HAP-1 (cell line): ENCODE results near the gene CAMTA1.
A peak's percentile ranks its signal among the peaks of the same experiment; 100 is the strongest.
"Not testable (repeated sequence)": the region's sequence is repeated elsewhere in the genome, so short reads cannot be mapped to it uniquely, and the experiment has no call there.

Source experiments
- DNase-seq, 2 experiments: peaks; one replicate each; pipeline ENCODE4 v3.0.0-alpha.2; 2016 to 2020; ENCODE audit warnings: low spot score in 2 of 2
- H3K27me3 ChIP-seq: fragments of 250-450 bp; sonication (Bioruptor Pico); 2 replicates; pipeline ENCODE4 v1.5.1; 2020; ENCODE audit warnings: low read depth, mild to moderate bottlenecking, moderate library complexity
- H3K36me3 ChIP-seq: fragments of 250-450 bp; sonication (Bioruptor Pico); replicated peaks from 2 replicates; pipeline ENCODE4 v1.5.1; 2020; ENCODE audit warnings: mild to moderate bottlenecking
- H3K4me1 ChIP-seq: fragments of 250-450 bp; sonication (Bioruptor Pico); 2 replicates; pipeline ENCODE4 v1.5.1; 2020; ENCODE audit warnings: mild to moderate bottlenecking
- H3K4me3 ChIP-seq: fragments of 250-450 bp; sonication (Bioruptor Pico); 2 replicates; pipeline ENCODE4 v1.5.1; 2020; ENCODE audit warnings: mild to moderate bottlenecking, moderate library complexity
- H3K9me3 ChIP-seq: fragments of 250-450 bp; sonication (Bioruptor Pico); 2 replicates; pipeline ENCODE4 v1.5.1; 2020; ENCODE audit warnings: mild to moderate bottlenecking, moderate library complexity
- in situ Hi-C: fragments of 300-500 bp; cut with MboI; formaldehyde crosslinking; loops from 3 replicates; pipeline ENCODE4 v1.14.3; 2020; ENCODE audit warnings: low sequenced_read_pairs, inconsistent platforms, mixed read lengths

CAMTA1 gene

DNA sequence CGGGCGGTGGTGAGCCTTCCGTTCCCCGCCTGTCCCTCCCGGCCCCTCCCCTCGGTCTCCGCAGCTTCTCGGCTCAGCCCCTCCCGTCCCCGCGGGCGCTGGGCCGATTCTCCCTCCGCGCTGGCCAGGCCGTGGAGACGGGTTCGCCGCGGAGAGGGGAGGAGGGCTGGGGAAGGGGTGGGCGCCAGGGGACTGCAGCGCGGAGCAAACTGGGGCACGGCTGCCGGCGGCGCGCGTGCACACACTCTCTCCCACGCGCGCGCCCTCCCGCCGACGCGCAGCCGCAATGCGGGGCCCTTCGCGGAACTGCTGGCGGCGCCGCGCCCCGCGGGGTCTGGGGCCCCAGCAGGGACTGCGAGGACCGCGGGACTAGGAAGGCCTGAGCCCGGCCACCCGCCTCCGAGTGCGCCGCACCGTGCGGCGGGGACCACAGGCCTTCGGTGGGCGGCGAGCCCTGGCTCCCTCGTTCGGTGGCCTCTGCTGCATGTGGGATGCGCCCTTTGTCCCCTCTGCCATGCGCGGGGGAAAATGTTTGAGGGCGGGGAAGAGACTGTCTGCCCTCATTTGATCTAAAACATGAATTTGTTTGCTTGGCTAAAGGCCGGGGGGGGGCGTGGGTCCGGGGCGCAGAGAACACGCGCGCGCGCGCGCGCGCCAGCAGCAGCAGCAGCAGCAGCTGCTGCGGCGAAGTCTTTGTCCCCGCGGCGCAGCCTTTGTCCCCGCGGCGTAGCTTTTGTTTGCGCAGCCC lies 895.1 kb downstream of the CAMTA1 start:
- no peaks in the 10 kb centered on the region; the same call in 1 of the 2 replicates for H3K4me1 ChIP-seq
- 0 out of 2 replicates have a peak, but pooled peaks cover 6% of the 10 kb centered on the region for H3K27me3 ChIP-seq
- peak overlapping the region; percentile 34 for H3K4me3 ChIP-seq
- no peaks in the 10 kb centered on the region for H3K36me3 ChIP-seq
- DNase-seq = peak; percentile 13 to 70
- in situ Hi-C loops = no loop called here
- H3K9me3 ChIP-seq = no peaks in the 10 kb centered on the region

DNA sequence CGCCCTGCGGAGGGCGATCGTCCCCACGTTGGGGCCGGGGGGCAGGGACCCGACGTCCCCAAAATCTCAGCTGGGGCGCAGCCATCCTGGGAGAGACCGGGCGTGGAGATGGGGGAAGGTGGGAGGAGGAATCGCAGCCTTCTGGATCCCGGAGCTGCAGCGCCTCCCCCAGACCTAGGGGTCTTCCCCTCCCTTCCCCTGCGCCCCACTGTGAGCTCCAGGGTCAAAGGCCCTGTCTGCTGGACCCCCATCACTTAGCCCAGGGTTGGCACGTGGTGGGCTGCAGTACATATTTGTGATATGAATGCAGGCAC lies 895.7 kb downstream of the CAMTA1 start:
- in situ Hi-C loops = no loop called here
- no peak for DNase-seq
- no peaks in the 10 kb centered on the region; the same call in 1 of the 2 replicates for H3K4me1 ChIP-seq
- peaks cover 6% of the 10 kb centered on the region; the same call in 1 of the 2 replicates for H3K27me3 ChIP-seq
- H3K4me3 ChIP-seq = peak overlapping the region; percentile 34
- H3K36me3 ChIP-seq = no peaks in the 10 kb centered on the region
- H3K9me3 ChIP-seq = no peaks in the 10 kb centered on the region

DNA sequence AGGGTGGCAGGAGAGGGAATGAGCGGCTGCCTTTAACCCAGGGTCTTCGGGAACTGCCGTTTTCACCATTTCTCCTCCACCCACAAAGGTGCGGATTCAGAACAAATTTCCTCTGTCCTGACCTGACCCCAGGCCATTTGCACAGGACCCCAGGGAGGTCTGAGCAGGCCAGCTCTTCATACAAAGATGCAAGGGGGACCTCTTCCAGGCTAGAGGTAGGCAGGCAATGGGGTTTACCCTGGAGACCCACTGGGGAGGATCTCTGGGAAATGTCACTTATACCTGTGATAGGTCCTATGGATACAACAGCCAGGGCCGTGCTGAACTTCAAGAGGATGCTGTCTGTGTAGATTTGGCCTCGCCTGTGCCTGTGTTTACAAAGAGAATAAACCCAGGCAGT lies 896.1 kb downstream of the CAMTA1 start:
- in situ Hi-C loops = no loop called here
- Histone ChIP-seq H3K36me3 (no peaks in the 10 kb centered on the region), H3K9me3 (no peaks in the 10 kb centered on the region), H3K4me3 (no peak overlapping the region), H3K27me3 (peaks cover 9% of the 10 kb centered on the region; the same call in 1 of the 2 replicates), H3K4me1 (no peaks in the 10 kb centered on the region; the same call in 1 of the 2 replicates)
- DNase-seq = no peak

DNA sequence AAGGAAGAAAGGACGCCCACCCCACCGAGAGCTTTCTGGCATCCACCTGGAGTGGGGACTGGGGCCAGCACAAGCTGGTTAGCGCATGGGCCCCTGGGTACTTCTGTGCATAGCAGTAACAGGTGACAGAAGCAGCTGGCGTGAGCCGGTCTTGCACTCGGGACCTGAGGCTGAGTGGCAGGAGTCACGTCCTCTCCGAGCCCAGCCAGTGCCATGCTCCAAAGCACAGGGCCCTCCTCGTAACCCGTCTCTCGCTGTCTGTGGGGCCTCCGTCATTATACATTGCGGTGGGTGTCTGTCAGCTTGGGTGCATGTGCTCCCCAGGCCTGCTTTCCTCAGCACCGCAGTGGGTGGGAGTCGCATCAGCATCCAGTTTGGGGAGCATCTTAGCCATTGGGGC lies 898.3 kb downstream of the CAMTA1 start:
- H3K36me3 ChIP-seq = no peaks in the 10 kb centered on the region
- H3K9me3 ChIP-seq = no peaks in the 10 kb centered on the region
- in situ Hi-C loops = no loop called here
- no peaks in the 10 kb centered on the region; the same call in 1 of the 2 replicates for H3K4me1 ChIP-seq
- no peak overlapping the region for H3K4me3 ChIP-seq
- H3K27me3 ChIP-seq = peaks cover 9% of the 10 kb centered on the region; the same call in 1 of the 2 replicates
- DNase-seq = no peak

DNA sequence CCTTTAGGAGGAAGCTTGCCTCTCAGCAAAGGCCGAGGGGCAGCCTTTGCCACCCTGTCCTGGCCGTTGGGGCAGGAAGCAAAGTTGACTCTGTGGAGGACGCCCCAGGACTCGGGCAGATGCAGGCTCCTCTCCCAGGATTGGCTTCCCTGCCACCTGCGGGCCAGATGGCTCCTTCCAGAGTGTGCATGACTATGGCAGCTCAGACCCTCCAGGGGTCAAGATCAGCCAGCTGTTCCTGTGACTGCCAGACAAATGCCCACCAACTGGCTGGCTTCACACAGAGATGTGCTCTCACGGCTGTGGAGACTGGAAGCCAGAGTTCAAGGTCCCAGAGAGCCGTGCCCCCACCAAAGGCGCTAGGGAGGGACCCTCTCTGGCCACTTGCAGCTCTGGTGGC lies 898.9 kb downstream of the CAMTA1 start:
- H3K27me3 ChIP-seq = peaks cover 9% of the 10 kb centered on the region; the same call in 1 of the 2 replicates
- H3K4me1 ChIP-seq = no peaks in the 10 kb centered on the region; the same call in 1 of the 2 replicates
- H3K4me3 ChIP-seq = no peak overlapping the region
- H3K9me3 ChIP-seq = no peaks in the 10 kb centered on the region
- H3K36me3 ChIP-seq = no peaks in the 10 kb centered on the region
- DNase-seq = no peak
- in situ Hi-C loops = no loop called here

DNA sequence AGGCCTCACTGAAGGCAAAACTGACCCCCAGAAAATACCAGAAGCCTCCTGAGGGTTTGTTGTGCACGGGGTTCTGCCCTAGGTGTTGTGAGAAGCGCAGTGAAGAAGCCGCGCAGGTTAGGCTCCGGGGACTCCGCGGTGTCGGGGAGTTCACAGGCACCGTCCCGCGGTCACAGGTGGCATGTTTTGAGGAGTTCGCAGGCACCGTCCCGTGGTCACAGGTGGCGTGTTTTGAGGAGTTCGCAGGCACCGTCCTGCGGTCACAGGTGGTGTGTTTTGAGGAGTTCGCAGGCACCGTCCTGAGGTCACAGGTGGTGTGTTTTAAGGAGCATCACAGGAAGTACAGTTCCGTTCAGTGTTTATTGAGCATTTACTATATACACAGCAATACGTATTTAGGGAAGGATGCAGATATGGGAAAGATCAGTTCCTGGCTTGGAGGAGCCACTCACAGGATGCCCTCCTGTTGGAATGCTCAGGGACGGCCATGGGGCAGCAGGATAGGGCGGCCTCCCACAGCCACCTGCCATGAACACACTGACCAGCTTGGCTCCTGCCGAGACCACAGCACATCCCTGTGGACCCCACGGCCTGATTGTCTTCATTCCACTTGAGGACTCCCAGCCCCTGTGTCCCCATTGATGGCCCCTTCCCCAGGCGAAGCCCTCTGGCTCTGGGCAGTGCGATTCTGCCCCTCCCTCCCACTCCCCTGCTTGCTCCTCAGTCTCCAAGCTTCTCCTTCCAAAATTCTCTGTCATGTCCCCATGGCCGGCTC lies 899.8 kb downstream of the CAMTA1 start:
- H3K27me3 ChIP-seq = peaks cover 9% of the 10 kb centered on the region; the same call in 1 of the 2 replicates
- no peaks in the 10 kb centered on the region for H3K36me3 ChIP-seq
- no peak overlapping the region for H3K4me3 ChIP-seq
- no peak for DNase-seq
- no peaks in the 10 kb centered on the region for H3K9me3 ChIP-seq
- in situ Hi-C loops = no loop called here
- no peaks in the 10 kb centered on the region; the same call in 1 of the 2 replicates for H3K4me1 ChIP-seq

DNA sequence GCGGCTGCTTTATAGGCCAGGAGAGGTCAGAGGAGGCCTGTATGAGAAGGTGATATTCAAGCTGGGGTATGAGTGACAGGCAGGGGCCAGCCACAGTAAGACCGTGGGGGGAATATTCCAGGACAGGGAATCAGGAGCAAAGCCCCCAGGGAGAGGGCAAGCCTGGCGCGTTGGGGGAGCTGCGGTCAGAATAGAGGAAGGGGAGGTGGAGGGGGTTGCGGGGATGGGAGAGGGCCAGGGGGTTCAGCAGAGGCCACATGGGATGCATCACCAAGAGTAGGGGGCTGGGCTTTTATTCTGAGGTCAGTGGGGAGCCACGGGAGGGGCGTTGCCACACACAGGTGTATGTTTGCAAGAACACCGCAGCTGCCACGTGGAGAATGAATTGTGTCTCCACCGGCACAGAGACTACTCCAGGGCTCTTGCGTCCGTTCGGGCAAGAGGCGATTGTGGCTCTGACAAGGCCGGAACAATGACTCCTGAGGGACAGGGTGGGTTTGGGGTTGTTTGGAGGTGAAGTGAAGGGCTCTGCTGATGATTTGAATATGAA lies 901.1 kb downstream of the CAMTA1 start:
- H3K36me3 ChIP-seq = no peaks in the 10 kb centered on the region
- no peak overlapping the region for H3K4me3 ChIP-seq
- H3K27me3 ChIP-seq = peaks cover 9% of the 10 kb centered on the region; the same call in 1 of the 2 replicates
- no peaks in the 10 kb centered on the region for H3K4me1 ChIP-seq
- no peaks in the 10 kb centered on the region for H3K9me3 ChIP-seq
- DNase-seq = no peak
- in situ Hi-C loops = no loop called here

DNA sequence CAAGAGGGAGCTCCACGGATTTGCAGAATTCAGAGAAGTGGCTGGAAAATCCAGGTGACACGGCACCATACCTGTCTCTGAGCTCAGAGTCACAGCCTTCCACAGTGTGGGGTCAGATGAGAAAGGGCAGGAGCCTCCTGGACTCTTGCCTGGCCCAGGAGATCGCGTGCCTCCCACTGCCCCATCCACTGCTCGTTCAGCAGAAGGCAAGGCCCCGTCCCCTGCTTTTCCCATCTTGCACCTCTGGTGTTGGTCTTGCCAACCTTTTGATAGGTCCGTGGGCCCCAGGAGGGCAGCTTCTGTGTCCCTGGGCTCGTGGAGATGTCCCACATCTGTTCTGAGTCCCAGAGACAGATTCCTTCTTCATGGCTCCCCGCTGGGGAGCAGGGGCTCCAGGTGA lies 902.2 kb downstream of the CAMTA1 start:
- H3K9me3 ChIP-seq = no peaks in the 10 kb centered on the region
- H3K36me3 ChIP-seq = no peaks in the 10 kb centered on the region
- in situ Hi-C loops = no loop called here
- DNase-seq = no peak
- peaks cover 9% of the 10 kb centered on the region; the same call in 1 of the 2 replicates for H3K27me3 ChIP-seq
- no peaks in the 10 kb centered on the region for H3K4me1 ChIP-seq
- no peak overlapping the region for H3K4me3 ChIP-seq

DNA sequence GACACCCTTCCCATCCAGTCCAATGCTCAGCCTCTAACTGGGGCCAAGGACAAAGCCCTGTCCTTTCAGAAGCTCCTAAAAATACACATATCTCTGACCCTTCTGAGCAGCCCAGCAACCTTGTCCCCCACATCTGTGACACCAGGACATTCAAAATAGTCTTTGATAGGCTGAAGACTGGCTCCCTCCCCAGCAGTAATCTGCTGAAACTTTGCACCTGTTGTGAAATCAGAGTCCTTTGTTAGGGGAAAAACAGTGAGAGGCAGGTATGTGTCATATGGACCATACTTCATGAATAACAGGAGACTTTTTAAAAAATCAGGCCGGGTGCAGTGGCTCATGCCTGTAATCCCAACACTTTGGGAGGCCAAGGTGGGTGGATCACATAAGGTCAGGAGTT lies 903.4 kb downstream of the CAMTA1 start:
- in situ Hi-C loops = no loop called here
- Histone ChIP-seq H3K4me1 (no peaks in the 10 kb centered on the region), H3K9me3 (peaks cover 3% of the 10 kb centered on the region; the same call in 1 of the 2 replicates), H3K36me3 (no peaks in the 10 kb centered on the region), H3K4me3 (no peak overlapping the region), H3K27me3 (peaks cover 9% of the 10 kb centered on the region; the same call in 1 of the 2 replicates)
- no peak for DNase-seq

DNA sequence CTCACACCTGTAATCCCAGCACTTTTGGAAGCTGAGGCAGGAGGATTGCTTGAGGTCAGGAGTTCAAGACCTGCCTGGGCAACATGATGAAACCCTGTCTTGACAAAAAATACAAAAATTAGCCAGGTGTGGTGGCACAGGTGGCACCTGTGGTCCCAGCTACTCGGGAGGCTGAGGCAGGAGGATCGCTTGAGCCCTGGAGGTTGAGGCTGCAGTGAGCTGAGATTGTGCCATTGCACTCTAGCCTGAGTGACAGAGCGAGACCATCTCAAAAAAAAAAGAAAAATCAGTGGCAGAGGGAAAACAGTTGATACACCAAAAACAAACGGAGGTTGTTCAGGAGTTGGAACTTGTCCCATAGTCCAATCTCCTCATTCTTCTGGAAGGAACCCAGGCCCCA lies 904.1 kb downstream of the CAMTA1 start:
- in situ Hi-C loops, H3K36me3 ChIP-seq, DNase-seq, H3K4me1 ChIP-seq, H3K9me3 ChIP-seq, H3K4me3 ChIP-seq, H3K27me3 ChIP-seq: not testable (repeated sequence)

DNA sequence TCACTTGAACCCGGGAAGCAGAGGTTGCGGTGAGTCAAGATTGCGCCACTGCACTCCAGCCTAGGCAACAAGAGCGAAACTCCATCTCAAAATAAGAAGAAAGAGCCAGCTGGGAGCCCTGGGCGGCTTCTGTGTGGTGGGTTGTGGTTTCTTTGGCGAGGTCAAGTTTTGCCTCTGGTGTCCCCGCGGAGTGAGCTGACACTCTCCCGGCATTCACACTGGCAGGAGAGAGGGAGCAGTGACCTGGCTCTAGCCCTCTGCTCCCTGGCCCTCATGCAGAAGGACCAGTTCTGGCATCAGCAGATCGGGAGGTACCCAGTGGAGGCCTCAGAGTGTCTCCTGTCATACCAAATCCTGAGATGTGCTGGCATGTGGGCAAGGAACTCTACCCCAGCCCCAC lies 904.8 kb downstream of the CAMTA1 start:
- Histone ChIP-seq H3K4me1 (no peaks in the 10 kb centered on the region), H3K4me3 (no peak overlapping the region), H3K9me3 (peaks cover 3% of the 10 kb centered on the region; the same call in 1 of the 2 replicates), H3K27me3 (peaks cover 7% of the 10 kb centered on the region; the same call in 1 of the 2 replicates), H3K36me3 (no peaks in the 10 kb centered on the region)
- in situ Hi-C loops = no loop called here
- no peak for DNase-seq

DNA sequence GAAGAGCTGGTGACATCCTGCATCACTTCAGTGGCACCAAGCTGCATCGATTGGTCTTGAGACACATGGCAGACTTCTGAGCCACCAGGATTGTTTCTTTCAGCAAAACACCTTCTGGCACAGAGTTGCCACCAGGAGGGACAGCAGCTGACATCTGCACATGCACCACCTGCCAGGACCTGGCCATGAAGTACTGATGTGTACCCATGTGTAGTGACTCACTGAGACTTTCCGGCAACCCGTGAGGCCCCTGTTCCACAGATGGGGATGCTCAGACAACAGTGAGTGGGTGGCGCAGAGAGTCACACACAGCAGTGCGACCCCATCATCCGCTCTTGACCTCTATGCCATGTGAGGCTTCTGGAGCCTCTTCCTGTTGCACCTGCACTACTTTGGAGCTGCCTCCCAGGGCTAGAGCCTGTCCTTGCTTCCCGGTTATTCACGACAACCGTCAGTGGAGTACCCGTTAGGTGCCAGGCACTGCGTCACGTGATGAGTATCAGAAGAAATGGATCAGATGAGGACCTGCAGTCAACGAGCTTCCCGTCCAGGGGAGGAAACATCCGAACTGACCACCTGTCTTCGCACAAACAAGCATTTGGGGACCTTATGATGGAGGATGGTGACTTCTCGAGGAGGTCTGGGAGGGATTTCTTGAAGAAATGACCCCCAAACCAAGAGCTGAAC lies 905.4 kb downstream of the CAMTA1 start:
- Histone ChIP-seq H3K36me3 (no peaks in the 10 kb centered on the region), H3K27me3 (peaks cover 5% of the 10 kb centered on the region; the same call in 1 of the 2 replicates), H3K4me1 (no peaks in the 10 kb centered on the region), H3K4me3 (no peak overlapping the region), H3K9me3 (peaks cover 3% of the 10 kb centered on the region; the same call in 1 of the 2 replicates)
- in situ Hi-C loops = no loop called here
- DNase-seq = no peak

DNA sequence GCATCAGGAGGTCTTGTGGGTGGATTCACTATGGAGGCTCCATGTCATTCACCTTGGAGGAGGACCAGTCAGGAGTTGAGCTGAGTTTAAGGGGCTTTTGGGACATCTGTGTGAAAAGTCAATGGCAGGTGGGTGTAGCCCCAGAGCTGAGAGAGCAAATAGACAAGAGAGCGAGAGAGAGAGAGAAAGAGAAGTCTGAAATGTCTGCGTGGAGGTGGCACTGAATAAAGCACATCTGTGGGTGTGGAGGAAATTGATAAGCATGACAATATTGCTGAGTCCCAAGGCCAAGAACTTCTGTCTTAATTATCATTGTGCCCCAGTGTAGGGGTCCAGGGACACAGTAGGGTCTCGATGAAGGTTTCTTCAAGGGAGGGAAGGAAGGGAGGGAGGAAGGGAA lies 906.3 kb downstream of the CAMTA1 start:
- H3K36me3 ChIP-seq = no peaks in the 10 kb centered on the region
- DNase-seq = no peak
- no peaks in the 10 kb centered on the region for H3K4me1 ChIP-seq
- in situ Hi-C loops = no loop called here
- H3K27me3 ChIP-seq = no peaks in the 10 kb centered on the region
- peaks cover 3% of the 10 kb centered on the region; the same call in 1 of the 2 replicates for H3K9me3 ChIP-seq
- H3K4me3 ChIP-seq = no peak overlapping the region
